Peyer's patch (tissue), 4 donors: ENCODE results near the gene NCOA6. TPM values are rescaled to one million over a fixed set of nuclear protein-coding genes. Genes with fewer than 3 reads are reported as not detected.
A peak's percentile ranks its signal among the peaks of the same experiment; 100 is the strongest.

Experiments used
- DNase-seq, 3 donors: peaks; one replicate each; pipeline ENCODE4 v3.0.0-alpha.2; 2017 to 2019
- H3K27ac ChIP-seq, 4 donors: fragments of 200-600 bp; sonication (generic); one replicate each; pipeline ENCODE4 v1.5.1; 2016 to 2019
- H3K27me3 ChIP-seq, 2 donors: fragments of 200-600 bp; sonication (generic); one replicate each; pipeline ENCODE4 v1.5.1; 2019
- H3K36me3 ChIP-seq, 3 donors: fragments of 200-600 bp; sonication (generic); one replicate each; pipeline ENCODE4 v1.5.1; 2016 to 2019
- H3K4me1 ChIP-seq, 4 donors: fragments of 200-600 bp; sonication (generic); one replicate each; pipeline ENCODE4 v1.5.1; 2016 to 2019
- H3K4me3 ChIP-seq, 4 donors: fragments of 200-600 bp; sonication (generic); 1 replicate in 3 of 4; 2 replicates in 1 of 4; pipeline ENCODE4 v1.5.1; 2016 to 2019; ENCODE audit warnings: mild to moderate bottlenecking in 1 of 4
- H3K9me3 ChIP-seq, 4 donors: fragments of 200-600 bp; sonication (generic); one replicate each; pipeline ENCODE4 v1.5.1; 2016 to 2019; ENCODE audit warnings: mild to moderate bottlenecking in 1 of 4
- CTCF ChIP-seq, 6 experiments: fragments of 450-650 bp in 4 of 6; fragments of 200-600 bp in 2 of 6; sonication (generic) in 1 of 6; IDR thresholded peaks; one replicate each; pipeline ENCODE4 v1.5.1; 2017 to 2019; ENCODE audit warnings: antibody characterized with exemption in 6 of 6, mild to moderate bottlenecking in 3 of 6, moderate library complexity in 1 of 6
- POLR2A ChIP-seq, 2 donors: fragments of 450-650 bp; IDR thresholded peaks; one replicate each; pipeline ENCODE4 v1.5.1; 2017; ENCODE audit warnings: antibody characterized with exemption in 2 of 2, mild to moderate bottlenecking in 2 of 2, moderate library complexity in 2 of 2
- total RNA-seq, 4 donors: library from RNA; depleted of rRNA; stranded (reverse); fragments of >200 nt; gene quantifications; one replicate each; pipeline ENCODE4 v1.1.0, GENCODE V29; 2016

NCOA6 gene
- total RNA-seq, 4 donors from 2014 or later = 33.8 to 58.4 (median 49.5) TPM

DNA sequence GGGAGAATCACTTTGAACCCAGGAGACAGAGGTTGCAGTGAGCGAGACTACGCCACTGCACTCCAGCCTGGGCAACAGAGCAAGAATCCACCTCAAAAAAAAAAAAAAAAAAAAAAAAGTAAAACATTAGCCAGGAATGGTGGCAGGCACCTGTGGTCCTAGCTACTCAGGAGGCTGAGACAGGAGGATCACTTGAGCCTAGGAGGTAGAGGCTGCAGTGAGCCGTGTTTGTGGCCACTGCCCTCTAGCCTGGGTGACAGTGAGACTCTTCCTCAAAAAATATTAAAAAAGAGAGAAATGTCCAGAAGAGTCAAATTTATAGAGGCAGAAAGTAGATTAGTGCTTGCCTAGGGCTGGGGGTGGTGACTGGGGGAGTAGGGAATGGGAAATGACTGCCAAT, 141.8 kb downstream of the NCOA6 start:
- no peak for DNase-seq
- Histone ChIP-seq H3K4me1 (no peaks in the 10 kb centered on the region), H3K36me3 (no peaks in the 10 kb centered on the region), H3K9me3 (no peaks in the 10 kb centered on the region), H3K4me3 (no peak overlapping the region), H3K27me3 (no peaks in the 10 kb centered on the region), H3K27ac (no peak overlapping the region)
- no peak for TF ChIP-seq CTCF (IDR thresholded peaks at IDR 0.05)
- no peak for TF ChIP-seq POLR2A (IDR thresholded peaks at IDR 0.05)

DNA sequence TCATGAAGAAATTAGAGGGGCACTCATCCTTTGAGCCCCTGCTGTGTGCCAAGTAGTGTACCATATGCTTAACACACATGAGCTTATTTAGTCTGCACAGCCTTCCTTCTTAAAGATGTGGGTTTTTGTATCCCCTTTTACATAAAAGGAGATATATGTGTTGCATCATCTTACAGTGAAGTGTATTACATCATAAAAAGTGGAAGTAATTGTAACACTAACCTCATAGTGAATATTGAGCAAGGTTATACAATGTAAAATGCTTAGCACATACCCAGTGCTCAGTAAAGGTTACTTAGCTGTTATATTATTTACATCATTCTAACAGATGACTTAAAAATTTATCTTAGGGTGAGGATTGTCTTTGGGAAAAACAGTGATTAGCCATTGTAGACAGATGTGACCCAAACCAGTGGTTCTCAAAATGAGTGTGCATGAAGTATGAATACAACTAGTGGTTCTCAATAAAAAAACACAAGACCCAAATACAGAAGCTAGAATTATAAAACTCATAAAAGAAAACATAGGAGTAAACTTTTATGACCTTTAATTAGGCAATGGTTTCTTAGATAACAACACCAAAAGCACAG, 144.8 kb downstream of the NCOA6 start:
- no peak overlapping the region for H3K27ac ChIP-seq
- DNase-seq = no peak
- no peak overlapping the region for H3K4me3 ChIP-seq
- H3K4me1 ChIP-seq = peaks cover 0 to 6% (median 0%) of the 10 kb centered on the region in 4 donors
- TF ChIP-seq POLR2A (IDR thresholded peaks at IDR 0.05) (no peak), CTCF (IDR thresholded peaks at IDR 0.05) (no peak)
- H3K36me3 ChIP-seq = no peaks in the 10 kb centered on the region
- H3K9me3 ChIP-seq = no peaks in the 10 kb centered on the region
- no peaks in the 10 kb centered on the region for H3K27me3 ChIP-seq

DNA sequence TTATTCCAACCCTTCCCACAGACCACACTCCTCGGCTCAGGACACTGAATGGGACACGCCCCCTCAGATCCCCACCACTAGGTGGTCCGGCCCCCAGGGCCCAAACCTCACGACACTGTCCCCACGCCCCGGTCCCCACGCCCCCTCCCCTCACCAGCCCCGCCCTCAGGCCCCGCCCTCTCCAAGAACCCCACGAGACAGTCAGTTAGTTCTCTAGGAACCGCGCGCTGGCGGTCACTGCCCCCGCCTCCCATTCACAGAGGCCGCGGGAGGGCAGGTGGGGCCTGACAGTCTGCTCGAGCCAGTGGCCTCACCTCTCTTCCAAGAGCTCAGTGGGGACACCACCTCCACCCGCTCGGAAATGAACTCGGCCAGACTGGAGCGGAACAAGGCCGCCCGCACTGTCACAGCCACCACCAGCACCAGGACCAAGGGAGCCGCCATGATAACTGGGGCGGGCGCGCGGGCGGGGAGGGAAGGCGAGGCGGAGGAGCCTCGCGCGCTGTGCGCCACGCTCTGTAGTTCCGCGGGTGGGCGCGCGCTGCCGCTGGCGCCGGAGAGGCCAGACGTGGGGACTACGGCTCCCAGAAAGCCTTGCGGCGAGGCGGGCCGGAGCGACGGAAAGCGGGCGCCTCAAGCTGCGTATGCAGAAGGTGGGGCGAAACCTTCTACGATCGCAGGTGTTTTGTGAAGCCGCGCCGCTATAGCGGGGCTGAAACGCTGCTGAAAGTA, 148.6 kb downstream of the NCOA6 start, which contains the start of gene PIGU:
PIGU (minus strand) TSS at position 451 of the 732 bp plus-strand sequence; CDS start at position 444, 7 bp downstream.
- TF ChIP-seq POLR2A (IDR thresholded peaks at IDR 0.05) = peak; percentile 57 to 81
- TF ChIP-seq CTCF (IDR thresholded peaks at IDR 0.05) = peak in 5 of 6 experiments; percentile 14 to 42 (median 32)
- H3K36me3 ChIP-seq = no peaks in the 10 kb centered on the region
- no peaks in the 10 kb centered on the region for H3K9me3 ChIP-seq
- H3K27ac ChIP-seq = peak within 1 kb of the TSS; percentile 72 to 83 (median 82)
- peak within 1 kb of the TSS; percentile 55 to 94 (median 83) for H3K4me3 ChIP-seq
- H3K4me1 ChIP-seq = peaks cover 0 to 6% (median 0%) of the 10 kb centered on the region in 4 donors
- peak; percentile 91 to 98 (median 97) for DNase-seq
- H3K27me3 ChIP-seq = no peaks in the 10 kb centered on the region

GRCh38 chr20:34675993-34676641, 149.3 kb downstream of the NCOA6 start:
- TF ChIP-seq POLR2A (IDR thresholded peaks at IDR 0.05) = no peak
- no peak for TF ChIP-seq CTCF (IDR thresholded peaks at IDR 0.05)
- peaks cover 0 to 6% (median 0%) of the 10 kb centered on the region in 4 donors for H3K4me1 ChIP-seq
- H3K9me3 ChIP-seq = no peaks in the 10 kb centered on the region
- H3K27ac ChIP-seq = peak overlapping the region; percentile 72 to 83 (median 82)
- peak overlapping the region; percentile 55 to 94 (median 83) for H3K4me3 ChIP-seq
- DNase-seq = no peak
- H3K36me3 ChIP-seq = no peaks in the 10 kb centered on the region
- H3K27me3 ChIP-seq = no peaks in the 10 kb centered on the region

DNA sequence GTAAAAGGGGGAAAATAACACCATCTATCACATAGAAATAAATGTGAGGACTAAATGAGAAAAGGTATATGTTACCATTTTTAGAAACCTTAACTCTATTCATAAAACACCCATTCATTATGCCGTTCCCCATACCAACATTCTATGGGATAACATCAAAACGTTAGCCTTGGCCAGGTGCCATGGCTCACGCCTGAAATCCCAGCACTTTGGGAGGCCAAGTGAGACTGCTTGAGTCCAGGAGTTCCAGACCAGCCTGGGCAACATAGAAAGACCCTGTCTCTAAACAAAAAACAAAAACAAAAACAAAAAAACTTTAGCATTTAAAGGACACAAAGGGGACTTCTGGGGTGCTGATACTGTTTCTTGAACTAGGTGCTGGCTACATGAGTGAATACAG, 149.9 kb downstream of the NCOA6 start:
- Histone ChIP-seq H3K27me3 (no peaks in the 10 kb centered on the region), H3K9me3 (no peaks in the 10 kb centered on the region), H3K36me3 (no peaks in the 10 kb centered on the region), H3K27ac (no peak overlapping the region), H3K4me1 (peaks cover 0 to 6% (median 0%) of the 10 kb centered on the region in 4 donors), H3K4me3 (no peak overlapping the region)
- no peak for TF ChIP-seq POLR2A (IDR thresholded peaks at IDR 0.05)
- TF ChIP-seq CTCF (IDR thresholded peaks at IDR 0.05) = no peak
- no peak for DNase-seq
